Fibroblast of villous mesenchyme (primary cell): ENCODE measurements around the gene ZNF714. TPM values are rescaled to one million over a fixed set of nuclear protein-coding genes. Genes with fewer than 3 reads are reported as not detected.

Experiments used
- DNase-seq: peaks from one replicate; pipeline ENCODE4 v3.0.0-alpha.2; 2010; ENCODE audit warnings: low read depth
- H3K4me3 ChIP-seq: 2 replicates; pipeline ENCODE4 v1.5.1; 2011; ENCODE audit warnings: low read depth, mild to moderate bottlenecking, low read length
- CTCF ChIP-seq: IDR thresholded peaks from 2 replicates; pipeline ENCODE4 v1.5.1; 2012; ENCODE audit warnings: low read depth, mild to moderate bottlenecking, low read length; ENCODE audit not compliant: insufficient read depth
- total RNA-seq: library from RNA; depleted of rRNA; stranded (reverse); fragments of >200 nt; gene quantifications from 2 replicates; pipeline ENCODE4 v1.2.3, GENCODE V29; 2012

ZNF714 gene
- 8.4 and 13.8 TPM in 2 replicates for total RNA-seq

GRCh38 chr19:21082011-21082975 is at the start of gene ZNF714:
Gene ZNF714 (plus strand): TSS chr19:21082203. CDS start chr19:21098269, 16,066 bp downstream.
- peak within 1 kb of the TSS; percentile 75 for H3K4me3 ChIP-seq
- TF ChIP-seq CTCF: no peak
- peak; percentile 88 for DNase-seq

DNA sequence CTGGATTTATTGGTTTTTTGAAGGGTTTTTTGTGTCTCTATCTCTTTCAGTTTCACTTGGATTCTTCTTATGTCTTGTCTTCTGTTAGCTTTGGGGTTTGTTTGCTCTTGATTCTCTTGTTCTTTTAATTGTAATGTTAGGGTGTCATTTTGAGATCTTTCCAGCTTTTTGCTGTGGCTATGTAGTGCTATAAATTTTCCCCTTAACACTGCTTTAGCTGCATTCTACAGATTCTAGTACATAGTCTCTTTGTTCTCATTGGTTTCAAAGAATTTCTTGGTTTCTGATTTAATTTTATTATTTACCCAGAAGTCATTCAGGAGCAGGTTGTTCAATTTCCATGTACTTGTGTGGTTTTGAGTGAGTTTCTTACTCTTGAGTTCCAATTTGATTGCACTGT is 37.0 kb upstream of the ZNF714 start:
- TF ChIP-seq CTCF: no peak
- no peak overlapping the region for H3K4me3 ChIP-seq
- no peak for DNase-seq

- TF ChIP-seq CTCF: no peak
- no peak for DNase-seq
These were observed 35.5 kb upstream of the ZNF714 start for GRCh38 chr19:21046489-21046888.

DNA sequence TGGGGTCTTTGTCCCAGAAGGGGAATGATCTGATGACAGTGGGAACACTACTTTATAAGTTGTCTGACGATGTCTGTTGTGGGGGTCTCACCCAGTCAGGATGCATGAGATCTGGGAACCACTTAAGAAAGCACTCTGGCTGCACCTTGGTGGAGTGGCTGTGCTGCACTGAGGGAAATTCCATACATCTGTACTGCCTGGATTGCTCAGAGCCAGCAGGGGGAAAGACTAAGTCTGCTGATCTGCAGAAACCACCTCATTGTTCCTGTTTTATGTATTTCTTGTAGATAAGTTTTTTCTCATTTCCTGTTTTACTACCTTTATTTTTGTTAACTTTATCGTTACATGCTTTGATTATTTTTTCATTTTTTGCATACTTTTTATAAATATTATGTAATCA is 34.3 kb upstream of the ZNF714 start:
- no peak for TF ChIP-seq CTCF
- H3K4me3 ChIP-seq: no peak overlapping the region
- DNase-seq: no peak

More at GRCh38 chr19:21046489-21046888, 35.5 kb upstream of the ZNF714 start:
- H3K4me3 ChIP-seq: no peak overlapping the region

DNA sequence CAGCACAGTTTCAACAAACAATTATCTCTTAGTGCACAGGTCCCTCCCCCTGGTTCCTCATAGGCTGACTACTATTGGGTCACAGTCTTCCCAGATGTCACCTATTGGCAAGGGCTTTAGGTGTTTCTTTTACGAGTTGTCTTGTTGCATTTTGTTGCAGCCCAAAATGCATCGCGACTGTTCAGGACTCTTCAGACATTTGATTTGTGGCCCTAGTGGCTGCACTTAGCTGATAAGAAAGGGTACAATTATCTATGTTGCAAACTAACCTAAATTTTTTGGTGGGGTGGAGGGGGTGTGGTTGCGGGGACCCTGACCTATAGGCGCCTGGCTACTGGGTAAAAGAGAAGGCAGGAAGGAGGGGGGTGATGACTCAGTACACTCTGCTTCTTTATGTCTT is 29.1 kb upstream of the ZNF714 start:
- no peak overlapping the region for H3K4me3 ChIP-seq
- TF ChIP-seq CTCF: no peak
- no peak for DNase-seq

DNA sequence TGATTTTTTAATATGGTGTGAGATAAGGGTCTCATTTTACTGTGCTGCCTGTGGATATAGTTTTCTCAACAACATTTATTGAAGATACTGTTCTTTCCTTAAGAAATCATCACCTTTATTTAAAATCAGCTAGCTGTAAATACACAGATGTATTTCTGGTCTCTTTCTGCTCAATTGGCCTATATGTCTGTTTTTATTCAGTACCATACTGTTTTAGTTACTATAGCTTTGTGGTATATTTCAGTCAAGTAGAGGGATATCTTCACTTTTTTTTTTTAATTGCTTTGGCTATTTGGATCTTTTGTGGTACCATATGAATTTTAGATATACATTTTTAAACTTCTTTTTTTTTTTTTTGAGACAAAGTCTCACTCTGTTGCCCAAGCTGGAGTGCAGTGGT is 16.7 kb upstream of the ZNF714 start:
- no peak for DNase-seq
- no peak overlapping the region for H3K4me3 ChIP-seq
- TF ChIP-seq CTCF: no peak
